GM19025 (cell line): Measurements from ENCODE around the gene TMEM132D.

ENCODE experiments used
- ATAC-seq: cut with Tn5 transposase; IDR thresholded peaks from one replicate; pipeline ENCODE4 v1.9.1; 2021; ENCODE audit warnings: mild to moderate bottlenecking, low read depth, moderate library complexity; ENCODE audit not compliant: unreplicated experiment

TMEM132D gene

GRCh38 chr12:129379076-129379804, 524.6 kb downstream of the TMEM132D start:
- no peak for ATAC-seq

GRCh38 chr12:129378496-129378895, 525.3 kb downstream of the TMEM132D start:
- no peak for ATAC-seq

- ATAC-seq: no peak
Measured at GRCh38 chr12:129373746-129374145, 530.1 kb downstream of the TMEM132D start.

- ATAC-seq: no peak
Measured at GRCh38 chr12:129372876-129373275, 530.9 kb downstream of the TMEM132D start.

DNA sequence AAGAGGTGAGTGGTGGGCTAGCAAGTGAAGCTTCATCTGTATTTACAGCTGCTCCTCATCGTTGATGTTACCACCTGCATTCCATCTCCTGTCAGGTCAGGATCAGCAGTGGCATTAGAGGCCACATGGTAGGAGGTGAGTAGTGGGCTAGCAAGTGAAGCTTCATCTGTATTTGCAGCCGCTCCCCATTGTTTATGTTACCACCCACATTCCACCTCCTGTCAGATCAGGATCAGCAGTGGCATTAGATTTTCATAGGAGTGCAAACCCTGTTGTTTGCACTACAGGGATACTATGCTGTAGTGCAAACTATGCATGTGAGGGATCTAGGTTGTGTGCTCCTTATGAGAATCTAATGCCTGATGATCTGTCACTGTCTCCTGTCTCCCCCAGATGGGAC, 531.5 kb downstream of the TMEM132D start:
- ATAC-seq: no peak

GRCh38 chr12:129371268-129371667, 532.6 kb downstream of the TMEM132D start:
- no peak for ATAC-seq

GRCh38 chr12:129366656-129367055, 537.2 kb downstream of the TMEM132D start:
- ATAC-seq: no peak

DNA sequence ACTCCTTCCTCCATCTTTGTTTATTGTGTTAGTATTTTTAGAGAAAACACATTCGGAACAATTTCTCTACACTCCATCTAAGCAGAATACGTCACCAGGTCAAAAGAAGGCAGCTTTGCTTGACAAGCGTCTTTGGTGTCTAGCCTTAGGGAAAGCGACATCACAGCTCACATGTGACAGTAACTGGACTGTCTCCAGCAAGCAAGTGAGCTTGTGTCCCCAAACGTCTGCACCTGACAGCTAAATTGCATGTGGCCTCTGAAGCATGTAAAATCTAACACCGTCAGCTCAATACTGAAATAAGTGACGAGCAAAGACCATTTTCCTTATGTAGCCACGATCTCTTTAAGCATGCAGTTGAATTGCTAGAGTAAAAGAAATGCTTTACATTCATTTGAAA, 540.8 kb downstream of the TMEM132D start:
- no peak for ATAC-seq

DNA sequence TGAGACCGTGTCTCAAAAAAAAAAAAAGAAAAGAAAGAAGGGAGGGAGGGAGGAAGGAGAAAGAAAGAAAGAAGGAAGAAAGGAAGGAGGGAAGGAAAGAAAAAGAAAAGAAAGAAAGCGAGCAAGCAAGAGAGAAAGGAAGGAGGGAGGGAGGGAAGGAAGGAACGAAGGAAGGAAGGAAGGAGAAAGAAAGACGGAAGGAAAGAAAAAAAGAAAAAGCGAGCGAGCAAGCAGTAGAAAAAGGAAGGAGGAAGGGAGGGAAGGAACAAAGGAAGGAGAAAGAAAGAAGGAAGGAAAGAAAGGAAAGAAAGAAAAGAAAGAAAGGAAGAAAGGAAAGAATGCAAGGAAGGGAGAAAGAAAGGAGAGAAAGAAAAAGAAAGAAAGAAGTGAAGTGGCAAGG, 546.6 kb downstream of the TMEM132D start:
- no peak for ATAC-seq

DNA sequence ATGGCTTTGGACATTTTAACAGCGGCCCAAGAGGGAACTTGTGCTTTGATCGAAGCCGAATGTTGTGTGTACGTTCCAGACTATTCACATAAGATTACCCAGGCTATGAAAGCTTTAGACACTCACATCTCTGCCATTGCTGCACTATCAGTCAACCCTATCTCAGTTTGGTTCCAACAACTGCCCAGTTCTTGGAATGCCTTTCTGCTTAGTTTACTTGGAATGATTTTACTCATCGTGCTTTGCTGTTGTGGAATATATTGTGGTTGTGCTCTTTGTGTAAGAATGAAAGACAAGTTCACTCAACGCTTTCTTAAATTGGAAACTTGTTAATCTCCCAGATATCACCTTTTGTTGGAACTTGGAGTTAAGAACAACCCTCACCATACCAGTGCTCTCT, 552.3 kb downstream of the TMEM132D start:
- no peak for ATAC-seq

DNA sequence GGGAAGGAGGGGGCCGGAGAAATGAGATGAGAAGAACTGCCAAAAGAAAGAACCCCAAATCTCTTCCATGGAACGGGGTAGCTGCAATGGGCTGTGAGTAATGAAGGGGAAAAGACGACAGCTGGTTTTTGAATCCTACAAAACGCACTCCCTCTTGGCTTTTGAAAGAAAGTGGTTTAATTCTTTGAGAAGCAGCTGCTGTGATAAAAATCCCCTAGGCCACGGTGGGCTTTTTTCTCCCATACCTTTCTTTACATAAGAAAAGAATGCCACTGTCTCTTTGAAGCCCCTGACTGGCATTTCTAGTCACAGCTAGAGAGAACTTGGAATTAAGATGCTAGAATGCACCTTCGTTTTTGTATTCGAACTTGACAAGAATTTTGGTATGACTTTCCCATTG, 564.5 kb downstream of the TMEM132D start:
- ATAC-seq: no peak

DNA sequence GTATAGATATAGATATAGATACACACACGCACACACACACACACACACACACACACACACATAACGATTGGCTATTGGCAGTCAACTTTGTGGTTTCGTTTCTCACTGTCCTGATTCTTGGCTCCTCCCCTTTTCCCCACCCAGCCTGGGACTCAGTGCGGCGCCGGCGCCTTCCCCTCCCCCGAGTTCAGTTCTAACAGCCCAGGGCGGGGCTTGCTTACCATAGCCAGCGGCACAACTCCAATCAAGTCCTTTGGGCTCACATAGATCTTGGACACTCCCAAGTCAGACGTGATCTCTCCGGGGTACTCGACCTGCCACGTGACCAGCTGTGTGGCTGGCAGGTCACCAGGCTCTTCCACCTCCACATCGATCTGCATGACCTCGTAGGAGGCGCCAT, 566.4 kb downstream of the TMEM132D start:
- ATAC-seq: no peak

DNA sequence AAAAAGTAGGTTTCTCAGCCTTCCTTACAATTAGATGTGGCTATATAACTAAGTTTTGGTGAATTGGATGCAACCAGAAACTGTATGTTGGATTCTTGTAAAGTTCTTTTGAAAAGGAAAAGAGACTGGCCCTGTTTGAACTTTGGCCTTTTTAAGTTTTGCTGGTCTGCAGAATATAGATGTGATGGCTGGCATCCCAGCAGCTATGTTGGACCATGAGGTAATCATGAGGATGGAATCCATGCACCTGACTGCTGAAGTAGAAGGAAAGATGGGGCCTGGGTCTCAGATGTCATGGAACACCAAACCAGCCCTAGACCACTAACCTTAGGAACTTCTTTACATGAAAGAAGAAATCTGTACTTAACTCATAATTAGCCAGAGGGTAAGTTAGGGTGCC, 568.1 kb downstream of the TMEM132D start:
- ATAC-seq: no peak

- ATAC-seq: no peak
Measured at GRCh38 chr12:129332286-129332685, 571.5 kb downstream of the TMEM132D start.

DNA sequence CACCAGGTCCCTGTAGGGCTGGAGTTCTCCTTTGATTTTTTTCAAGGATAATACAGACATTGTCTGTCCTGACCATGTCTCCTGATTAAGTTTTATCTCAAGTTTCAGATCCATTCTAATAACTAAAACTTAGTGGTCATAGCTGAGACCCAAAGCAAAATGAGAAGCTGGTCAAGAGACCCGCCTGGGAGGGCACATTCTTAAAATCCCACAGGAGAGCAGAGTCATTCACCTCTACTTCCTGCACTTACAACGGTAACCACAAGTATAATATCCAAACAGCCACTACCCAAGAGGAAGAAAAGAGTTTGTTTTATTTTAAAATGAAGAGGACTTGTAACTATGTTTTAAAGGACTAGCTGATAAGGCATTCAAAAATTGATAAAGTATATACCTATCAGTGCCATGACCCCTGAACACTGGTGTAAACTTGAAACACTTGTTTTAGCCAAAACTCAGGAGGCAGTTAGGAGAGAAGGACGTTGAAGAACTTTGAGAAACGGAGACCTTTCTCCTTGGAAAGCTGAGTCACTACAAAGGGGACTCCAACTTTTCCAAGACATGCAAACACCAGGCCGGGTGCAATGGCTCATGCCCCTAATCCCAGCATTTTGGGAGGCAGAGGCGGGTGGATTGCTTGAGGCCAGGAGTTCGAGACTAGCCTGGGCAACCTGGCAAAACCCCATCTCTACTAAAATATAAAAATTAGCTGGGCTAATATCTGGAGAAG, 572.3 kb downstream of the TMEM132D start:
- ATAC-seq: no peak

- no peak for ATAC-seq
Measured at GRCh38 chr12:129328235-129328634, 575.6 kb downstream of the TMEM132D start.

DNA sequence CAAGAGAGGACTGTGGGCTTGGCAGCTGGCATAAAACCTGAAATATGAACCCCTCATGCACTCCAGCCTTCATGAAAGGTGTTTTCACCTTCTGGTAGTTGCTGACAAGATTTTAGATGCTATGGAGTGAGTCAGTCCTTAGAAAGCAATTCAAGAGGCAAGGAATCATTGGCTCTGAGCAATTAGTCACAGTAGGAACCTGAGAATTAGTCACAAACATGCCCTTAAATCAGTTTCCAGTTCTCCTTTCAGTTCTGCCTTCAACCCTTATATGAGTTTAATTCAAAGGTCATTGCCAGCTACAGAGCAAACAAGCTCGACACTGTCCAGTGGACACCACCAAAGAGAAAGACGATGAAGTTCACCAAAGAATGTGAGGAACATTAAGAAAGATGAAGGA, 578.3 kb downstream of the TMEM132D start:
- ATAC-seq: no peak

- no peak for ATAC-seq
Measured at GRCh38 chr12:129312048-129312447, 591.8 kb downstream of the TMEM132D start.

GRCh38 chr12:129310346-129310745, 593.5 kb downstream of the TMEM132D start:
- ATAC-seq: no peak

DNA sequence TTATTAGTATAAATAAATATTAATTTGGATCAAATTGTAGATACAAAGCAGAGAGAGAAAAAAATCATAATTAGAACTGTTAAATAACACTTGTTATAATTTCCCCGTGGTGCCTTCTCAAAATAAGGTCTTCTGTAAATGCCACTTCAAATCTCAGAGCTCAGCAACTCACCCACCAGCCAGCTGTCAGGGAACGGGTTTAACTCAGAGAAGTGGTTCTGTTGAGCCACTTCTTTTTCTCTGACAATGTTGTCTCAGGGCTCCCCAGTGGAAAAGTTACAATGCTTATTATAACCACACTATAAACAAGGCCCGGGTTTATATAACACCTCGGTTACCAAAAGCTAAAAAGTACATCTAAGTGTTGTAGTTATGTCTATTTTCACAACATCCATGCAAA, 598.0 kb downstream of the TMEM132D start:
- ATAC-seq: no peak

GRCh38 chr12:129304529-129304928, 599.3 kb downstream of the TMEM132D start:
- no peak for ATAC-seq

GRCh38 chr12:129300011-129300410, 603.8 kb downstream of the TMEM132D start:
- no peak for ATAC-seq
